H1 (cell line): Measurements from ENCODE around the gene OR10R2. TPM values are rescaled to one million over a fixed set of nuclear protein-coding genes. Genes with fewer than 3 reads are reported as not detected.
A peak's percentile ranks its signal among the peaks of the same experiment; 100 is the strongest.

Experiments used
- CTCF ChIA-PET: fragments of 300-600 bp; sonication (Branson Sonifier 250); formaldehyde crosslinking; loops from one replicate; lab custom pipeline; 2021; ENCODE audit not compliant: partially characterized antibody; lab: Charles Lee
- POLR2A ChIA-PET: fragments of 300-600 bp; sonication (Branson Sonifier 250); formaldehyde crosslinking; loops from one replicate; lab custom pipeline; 2021; ENCODE audit warnings: inconsistent platforms; ENCODE audit not compliant: partially characterized antibody; lab: Charles Lee
- DNase-seq, 2 experiments: peaks; one replicate each; pipeline versions ENCODE4 v3.0.0 to v3.0.0-alpha.2; 2010 to 2022; ENCODE audit warnings: low spot score in 2 of 2, low read depth in 1 of 2, mixed read lengths in 1 of 2
- FAIRE-seq: peaks from 2 replicates; lab custom pipeline; 2011; peaks lifted over from hg19 to GRCh38; lab: Jason Lieb, UNC
- H2AFZ ChIP-seq: 2 replicates; pipeline ENCODE4 v1.8.1; 2012; ENCODE audit warnings: low read length, inconsistent platforms
- H2AK5ac ChIP-seq: 2 replicates; pipeline ENCODE4 v1.6.1; 2013; ENCODE audit warnings: low read depth, low read length
- H2BK120ac ChIP-seq: replicated peaks from 2 replicates; pipeline ENCODE3; 2013; ENCODE audit warnings: low read depth, low read length, inconsistent platforms
- H2BK12ac ChIP-seq: 2 replicates; pipeline ENCODE4 v1.6.1; 2013; ENCODE audit warnings: low read depth, low read length
- H2BK15ac ChIP-seq: 2 replicates; pipeline ENCODE4 v1.6.1; 2013; ENCODE audit warnings: low read length
- H2BK20ac ChIP-seq: 2 replicates; pipeline ENCODE4 v1.6.1; 2013; ENCODE audit warnings: low read length
- H2BK5ac ChIP-seq: 2 replicates; pipeline ENCODE4 v1.6.1; 2013; ENCODE audit warnings: low read depth, low read length
- H3K14ac ChIP-seq: 2 replicates; pipeline ENCODE4 v1.6.1; 2013; ENCODE audit warnings: inconsistent platforms; ENCODE audit not compliant: insufficient read length
- H3K18ac ChIP-seq: 2 replicates; pipeline ENCODE4 v1.6.1; 2013; ENCODE audit warnings: low read length; ENCODE audit errors: extremely low read depth
- H3K23ac ChIP-seq: 2 replicates; pipeline ENCODE4 v1.6.1; 2013; ENCODE audit warnings: inconsistent platforms; ENCODE audit not compliant: insufficient read length
- H3K23me2 ChIP-seq: 2 replicates; pipeline ENCODE4 v1.6.1; 2013; ENCODE audit warnings: low read depth, low read length
- H3K27ac ChIP-seq: 2 replicates; pipeline ENCODE4 v1.6.1; 2011; ENCODE audit warnings: low read depth, low read length, inconsistent platforms
- H3K27me3 ChIP-seq, 4 experiments: replicated peaks in 1 of 4; 1 replicate in 1 of 4; 2 replicates in 3 of 4; pipeline versions ENCODE4 v1.6.1 to v1.8.1; 2011 to 2013; ENCODE audit warnings: low read length in 3 of 4, mild to moderate bottlenecking in 3 of 4, inconsistent platforms in 2 of 4, mixed read lengths in 2 of 4, moderate library complexity in 1 of 4; ENCODE audit not compliant: control insufficient read depth in 3 of 4, insufficient read depth in 3 of 4; ENCODE audit errors: extremely low read depth in 1 of 4
- H3K36me3 ChIP-seq, 4 experiments: 2 replicates each; pipeline versions ENCODE4 v1.6.1 to v1.8.1; 2011 to 2013; ENCODE audit warnings: mild to moderate bottlenecking in 4 of 4, low read length in 3 of 4, moderate library complexity in 2 of 4, control low read depth in 1 of 4, inconsistent platforms in 1 of 4; ENCODE audit not compliant: insufficient read depth in 4 of 4, control insufficient read depth in 2 of 4
- H3K4ac ChIP-seq: replicated peaks from 2 replicates; pipeline ENCODE3; 2013; ENCODE audit warnings: low read length, low read depth, mixed read lengths, inconsistent platforms; ENCODE audit not compliant: insufficient read length
- H3K4me1 ChIP-seq, 4 experiments: replicated peaks in 1 of 4; 1 replicate in 1 of 4; 2 replicates in 3 of 4; pipeline versions ENCODE4 v1.6.1 to v1.8.1; 2011 to 2013; ENCODE audit warnings: low read length in 3 of 4, inconsistent platforms in 2 of 4, mixed read lengths in 1 of 4; ENCODE audit not compliant: insufficient read depth in 4 of 4, control insufficient read depth in 3 of 4
- H3K4me2 ChIP-seq, 2 experiments: 2 replicates each; pipeline versions ENCODE4 v1.6.1 to v1.8.1; 2011 to 2013; ENCODE audit warnings: low read depth in 2 of 2, low read length in 2 of 2, control low read depth in 1 of 2, inconsistent platforms in 1 of 2, mild to moderate bottlenecking in 1 of 2; ENCODE audit not compliant: insufficient read depth in 1 of 2
- H3K4me3 ChIP-seq, 4 experiments: fragments of 200-600, 300-600 bp in 1 of 4; sonication (generic), shearing (Covaris generic), sonication (Bioruptor Twin) in 1 of 4; 2 replicates each; pipeline versions ENCODE4 v1.5.1 to v1.8.1; 2011 to 2016; ENCODE audit warnings: low read length in 4 of 4, low read depth in 3 of 4, control low read depth in 2 of 4, inconsistent platforms in 2 of 4, mild to moderate bottlenecking in 2 of 4, mixed read lengths in 1 of 4, moderate library complexity in 1 of 4; ENCODE audit not compliant: insufficient read depth in 2 of 4; ENCODE audit errors: extremely low read depth in 1 of 4
- H3K56ac ChIP-seq: replicated peaks from 2 replicates; pipeline ENCODE3; 2013; ENCODE audit warnings: low read depth, mild to moderate bottlenecking, mixed read lengths, low read length, inconsistent platforms; ENCODE audit not compliant: insufficient read length
- H3K79me1 ChIP-seq: 2 replicates; pipeline ENCODE4 v1.6.1; 2013; ENCODE audit warnings: low read depth, low read length, control low read depth
- H3K79me2 ChIP-seq, 2 experiments: 2 replicates each; pipeline versions ENCODE4 v1.6.1 to v1.8.1; 2012 to 2013; ENCODE audit warnings: low read length in 2 of 2, mild to moderate bottlenecking in 2 of 2, inconsistent platforms in 1 of 2; ENCODE audit not compliant: insufficient read depth in 2 of 2, control insufficient read depth in 1 of 2
- H3K9ac ChIP-seq, 4 experiments: replicated peaks in 1 of 4; 1 replicate in 1 of 4; 2 replicates in 3 of 4; pipeline versions ENCODE4 v1.6.1 to v1.8.1; 2011 to 2013; ENCODE audit warnings: low read depth in 3 of 4, low read length in 3 of 4, control low read depth in 2 of 4, mild to moderate bottlenecking in 2 of 4, moderate library complexity in 2 of 4, inconsistent platforms in 1 of 4; ENCODE audit errors: extremely low read depth in 1 of 4
- H3K9me3 ChIP-seq, 2 experiments: 2 replicates each; pipeline versions ENCODE4 v1.6.1 to v1.8.1; 2012 to 2013; ENCODE audit warnings: mild to moderate bottlenecking in 2 of 2, moderate library complexity in 2 of 2, control low read depth in 1 of 2, inconsistent platforms in 1 of 2, low read depth in 1 of 2, low read length in 1 of 2, mixed read lengths in 1 of 2; ENCODE audit not compliant: insufficient read depth in 2 of 2
- H4K20me1 ChIP-seq, 2 experiments: replicated peaks in 1 of 2; 2 replicates each; pipeline versions ENCODE3 to v1.8.1; 2011 to 2013; ENCODE audit warnings: inconsistent platforms in 2 of 2, low read length in 2 of 2, mild to moderate bottlenecking in 1 of 2; ENCODE audit not compliant: insufficient read depth in 2 of 2, control insufficient read depth in 1 of 2
- H4K5ac ChIP-seq: 2 replicates; pipeline ENCODE4 v1.6.1; 2013; ENCODE audit warnings: low read length, low read depth, mixed read lengths, inconsistent platforms; ENCODE audit not compliant: insufficient read length
- H4K8ac ChIP-seq: 2 replicates; pipeline ENCODE4 v1.8.0; 2013; ENCODE audit warnings: mild to moderate bottlenecking, moderate library complexity, low read length, inconsistent platforms; ENCODE audit not compliant: insufficient read depth; ENCODE audit errors: extremely low read depth
- H4K91ac ChIP-seq: replicated peaks from 2 replicates; pipeline ENCODE3; 2013; ENCODE audit warnings: low read length, mixed read lengths, inconsistent platforms; ENCODE audit not compliant: insufficient read length
- CEBPB ChIP-seq: IDR thresholded peaks from 2 replicates; pipeline ENCODE4 v1.6.1; 2012; ENCODE audit warnings: low read depth, low read length
- CHD2 ChIP-seq: IDR thresholded peaks from 2 replicates; pipeline ENCODE4 v1.6.1; 2012; ENCODE audit warnings: low read length, improper control_type of control experiment
- GTF2F1 ChIP-seq: IDR thresholded peaks from 2 replicates; pipeline ENCODE4 v1.6.1; 2012; ENCODE audit warnings: low read depth, low read length, improper control_type of control experiment, borderline replicate concordance
- NANOG ChIP-seq: IDR thresholded peaks from 2 replicates; pipeline ENCODE4 v1.6.1; 2011; ENCODE audit warnings: low read length, low read depth, mild to moderate bottlenecking, inconsistent platforms; ENCODE audit not compliant: insufficient read depth, poor library complexity, severe bottlenecking
- WGBS, 2 experiments: shearing (Covaris generic) in 1 of 2; methylation state at CpG; one replicate each; pipeline versions ENCODE4 v1.1.6 to v1.1.7; 2013 to 2015; ENCODE audit warnings: low lambda C conversion rate in 2 of 2, mixed read lengths in 2 of 2, inconsistent platforms in 1 of 2, low coverage in 1 of 2, missing lambda C conversion rate in 1 of 2; ENCODE audit not compliant: insufficient replicate concordance in 2 of 2, insufficient coverage in 1 of 2, insufficient read length in 1 of 2; ENCODE audit errors: extremely low coverage in 1 of 2, missing lambda C conversion rate in 1 of 2; 5-methylcytosine and 5-hydroxymethylcytosine counted together
- polyA plus RNA-seq, 7 experiments: library from polyadenylated mRNA; depleted of rRNA in 3 of 7; stranded (reverse) in 5 of 7; unstranded in 2 of 7; fragments of >200 nt in 5 of 7; fragments of 200-250 nt in 2 of 7; gene quantifications; 1 replicate in 5 of 7; 2 replicates in 1 of 7; 4 replicates in 1 of 7; pipeline versions ENCODE4 v1.2.1 to v1.2.3, GENCODE V29; 2011 to 2013; ENCODE audit warnings: missing spikeins in 2 of 7, mixed read lengths in 2 of 7
- total RNA-seq: library from RNA; stranded (reverse); fragmentation: NEBNext Ultra II Directional; extraction: Animal tissue kit (Norgen Biotek cat#: 25700); gene quantifications from 2 replicates; pipeline ENCODE4 v1.2.1, GENCODE V29; 2021

Gene OR10R2
- total and polyA plus RNA-seq, 2 of the 8 experiments (the other 6 are each of a cell fraction or from before 2014, with no cell fraction given), result not detected

DNA sequence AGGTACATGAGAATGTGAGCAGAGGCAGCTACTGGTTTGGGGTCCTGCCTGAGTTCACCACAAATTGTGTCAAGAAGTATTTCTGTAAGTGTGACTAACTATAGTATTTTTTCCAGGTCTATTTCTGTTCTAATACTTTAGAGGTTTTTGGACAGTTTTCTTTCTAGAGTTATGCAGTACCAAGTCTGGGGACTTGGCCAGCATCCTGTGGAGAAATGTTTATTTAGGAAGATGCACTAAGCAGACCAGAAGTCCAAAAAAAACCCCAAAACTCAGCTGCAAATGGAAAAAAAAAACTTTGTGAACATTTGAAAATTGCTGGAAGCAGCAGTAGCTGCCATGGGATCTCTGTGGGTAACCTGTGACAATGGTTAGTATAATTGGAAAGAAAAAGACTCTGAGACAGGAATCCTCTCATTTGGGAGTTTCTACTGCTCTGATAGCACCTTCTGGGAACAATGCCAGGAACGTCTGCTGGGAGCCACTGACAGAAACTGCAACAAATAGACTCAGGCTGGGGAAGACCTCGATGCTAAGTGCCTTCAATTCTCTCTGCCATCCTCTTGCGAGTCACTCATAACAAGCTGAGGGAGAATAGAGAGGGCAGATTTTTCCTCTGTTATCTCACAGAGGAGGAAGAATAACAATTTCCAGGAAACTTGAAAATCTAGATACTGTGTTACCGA lies 37.6 kb downstream of the OR10R2 start:
- H2BK12ac ChIP-seq, result no peak overlapping the region
- DNase-seq, result no peak
- no peaks in the 10 kb centered on the region for H3K79me1 ChIP-seq
- no peak overlapping the region for H3K14ac ChIP-seq
- ChIA-PET CTCF (interaction anchor here (1.0 to 2.7 kb wide), 2 partner anchors 17 to 488 kb away, joined by 3 to 9 read pairs; no protein-coding TSS in a partner anchor), POLR2A (interaction anchor here (0.7 kb wide), 1 partner anchor 30 kb away, joined by 3 read pairs; no protein-coding TSS in a partner anchor)
- no peak overlapping the region for H3K4me3 ChIP-seq
- H2BK15ac ChIP-seq, result no peak overlapping the region
- H3K27me3 ChIP-seq, result no peaks in the 10 kb centered on the region
- no peak overlapping the region for H3K23ac ChIP-seq
- no peaks in the 10 kb centered on the region for H3K36me3 ChIP-seq
- no peak overlapping the region for H2BK5ac ChIP-seq
- H4K91ac ChIP-seq, result no peak overlapping the region
- H3K79me2 ChIP-seq, result no peaks in the 10 kb centered on the region
- H3K56ac ChIP-seq, result no peak overlapping the region
- no peaks in the 10 kb centered on the region for H3K9me3 ChIP-seq
- H3K4me1 ChIP-seq, result no peaks in the 10 kb centered on the region; a peak in 1 of 7 replicates
- H3K27ac ChIP-seq, result no peak overlapping the region
- H3K9ac ChIP-seq, result no peak overlapping the region
- H2AK5ac ChIP-seq, result no peak overlapping the region
- no peak overlapping the region for H4K8ac ChIP-seq
- no peak overlapping the region for H3K4me2 ChIP-seq
- WGBS, 2 experiments, result 87% methylated on average over 4 of the region's 4 CpGs; no CpG with 5 or more reads in 1 of the 2 experiments
- 0 out of 2 replicates have a peak overlapping the region, but pooled peaks have one; percentile 12 for H2AFZ ChIP-seq
- no peak overlapping the region for H2BK120ac ChIP-seq
- no peak overlapping the region for H3K18ac ChIP-seq
- H3K23me2 ChIP-seq, result no peaks in the 10 kb centered on the region
- FAIRE-seq, result no peak
- no peak overlapping the region for H3K4ac ChIP-seq
- H2BK20ac ChIP-seq, result no peak overlapping the region
- no peak overlapping the region for H4K5ac ChIP-seq
- no peaks in the 10 kb centered on the region for H4K20me1 ChIP-seq
- TF ChIP-seq CEBPB (no peak), NANOG (no peak), GTF2F1 (no peak), CHD2 (no peak)
